ENCODE data around the gene ST8SIA2.

ST8SIA2 gene

GRCh38 chr15:92499731-92500530 lies 106.2 kb downstream of the ST8SIA2 start:
- no peak for FAIRE-seq

- FAIRE-seq: no peak
Observed at GRCh38 chr15:92502336-92502735, 108.7 kb downstream of the ST8SIA2 start.

GRCh38 chr15:92502930-92503857 lies 109.5 kb downstream of the ST8SIA2 start:
- FAIRE-seq: no peak

- no peak for FAIRE-seq
Observed at GRCh38 chr15:92503889-92504288, 110.2 kb downstream of the ST8SIA2 start.

GRCh38 chr15:92505611-92506010 lies 111.9 kb downstream of the ST8SIA2 start:
- FAIRE-seq: no peak

GRCh38 chr15:92506506-92506905 lies 112.8 kb downstream of the ST8SIA2 start:
- no peak for FAIRE-seq

GRCh38 chr15:92510163-92510882 lies 116.6 kb downstream of the ST8SIA2 start:
- no peak for FAIRE-seq

Data from colon (tissue), 2 donors.